Activated CD4-positive, alpha-beta T cell treated with anti-CD3 and anti-CD28 coated beads, Interleukin-2, amount 50 U/mL, for 4 hours (primary cell): ENCODE results near the gene MYCL.
"Not testable (repeated sequence)": the region's sequence is repeated elsewhere in the genome, so short reads cannot be mapped to it uniquely, and the experiment has no call there.

Experiments used
- DNase-seq, 2 experiments: peaks; one replicate each; pipeline ENCODE4 v3.0.0-alpha.2; 2020

Gene MYCL

DNA sequence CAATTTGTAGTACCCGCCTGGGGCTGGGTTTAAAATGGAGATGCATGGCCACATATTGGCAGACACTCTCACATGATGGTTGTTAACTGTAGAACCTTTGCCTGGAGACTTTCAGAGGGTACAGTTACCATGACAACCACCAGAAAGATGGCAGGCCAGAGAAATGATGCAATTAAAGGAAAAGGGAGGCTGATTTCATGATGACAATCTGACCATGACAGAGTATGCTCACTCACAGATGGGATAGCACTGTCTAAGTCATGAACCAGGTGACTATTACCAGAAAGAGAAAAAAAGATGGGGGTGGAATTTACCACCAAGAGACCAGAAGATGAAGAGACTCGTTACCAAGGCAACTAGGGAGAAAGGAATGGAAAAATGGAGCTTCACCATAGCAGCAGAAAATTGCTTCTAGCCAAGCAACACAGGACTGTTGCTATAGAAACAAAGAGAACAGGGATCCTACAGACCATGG, 14.9 kb downstream of the MYCL start:
- no peak for DNase-seq

DNA sequence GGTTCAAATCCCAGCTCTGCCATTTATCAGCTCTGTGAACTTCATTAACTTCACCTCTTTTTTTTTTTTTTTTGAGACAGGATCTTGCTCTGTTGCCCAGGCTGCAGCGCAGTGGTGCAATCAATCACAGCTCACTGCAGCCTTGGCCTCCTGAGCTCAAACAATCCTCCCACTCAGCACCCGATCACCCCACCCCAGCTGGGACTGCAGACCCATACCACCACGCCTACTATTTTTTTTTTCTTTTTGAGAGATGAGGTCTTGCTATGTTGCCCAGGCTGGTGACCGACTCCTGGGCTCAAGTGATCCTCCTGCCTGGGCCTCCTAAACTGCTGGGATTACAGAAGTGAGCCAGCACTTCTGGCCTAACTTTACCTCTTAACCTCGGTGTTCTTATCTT, 16.2 kb downstream of the MYCL start:
- DNase-seq = no peak

DNA sequence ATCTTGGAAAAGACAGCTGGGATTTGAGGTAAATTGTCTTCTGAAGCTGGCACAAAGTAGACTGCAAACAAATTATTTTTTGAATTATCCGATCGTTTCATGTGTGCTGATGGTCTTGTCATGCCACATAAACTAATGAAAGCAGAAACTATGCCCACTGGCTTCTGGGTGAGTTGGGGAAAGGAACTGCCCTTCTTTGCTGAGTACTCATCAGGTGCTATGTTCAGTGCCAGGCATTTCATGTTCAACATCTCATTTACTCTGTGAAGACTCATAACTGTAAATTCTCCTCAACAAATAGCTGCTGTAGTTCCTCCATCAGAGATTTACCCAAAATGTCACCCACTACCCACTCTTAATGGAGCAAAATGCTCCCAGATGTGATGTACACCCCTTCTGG, 19.6 kb downstream of the MYCL start:
- no peak for DNase-seq

DNA sequence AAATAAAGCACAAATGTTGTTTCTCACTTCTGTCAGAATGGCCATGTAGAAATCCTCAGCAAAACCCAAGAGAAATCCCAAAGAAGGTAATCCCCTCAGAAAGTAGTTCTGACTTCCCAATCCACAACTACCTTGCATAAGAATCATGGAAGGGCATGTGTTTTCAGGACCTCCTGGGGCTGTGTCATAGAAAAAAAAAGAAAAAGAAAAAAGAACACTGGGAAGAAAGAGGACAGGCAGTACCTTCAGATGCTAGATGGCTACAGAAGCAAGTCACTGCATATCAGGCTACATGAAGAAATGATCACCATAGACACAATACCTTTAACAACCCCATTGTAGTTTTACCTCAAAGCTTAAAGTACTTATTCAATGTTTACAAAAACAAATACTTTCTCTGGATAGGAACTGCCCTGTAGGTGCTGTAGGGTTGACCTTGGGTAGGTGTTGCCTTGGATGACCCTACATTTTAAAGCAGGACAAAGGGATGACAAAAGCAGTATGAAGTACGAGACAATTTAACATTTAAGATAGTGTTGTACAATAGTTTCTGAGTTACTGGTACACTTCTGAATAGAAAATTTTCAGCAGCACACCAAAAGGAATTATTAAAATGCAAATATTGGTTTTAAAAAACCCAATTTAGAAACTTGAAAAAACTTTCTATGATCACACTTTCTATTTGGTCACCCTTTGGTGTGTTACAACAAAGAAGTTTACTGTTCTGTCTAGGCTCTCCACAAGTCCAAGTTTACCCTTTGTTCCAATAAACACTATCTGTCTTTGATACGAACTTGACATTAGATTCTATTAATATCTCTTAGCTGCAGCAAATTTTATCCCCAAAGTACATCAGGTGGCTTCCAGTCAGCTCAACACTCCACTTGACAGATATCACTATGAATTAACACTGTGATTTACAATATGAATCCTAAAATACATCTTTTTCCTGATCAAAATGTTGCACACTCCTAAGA, 23.4 kb downstream of the MYCL start:
- no peak for DNase-seq

DNA sequence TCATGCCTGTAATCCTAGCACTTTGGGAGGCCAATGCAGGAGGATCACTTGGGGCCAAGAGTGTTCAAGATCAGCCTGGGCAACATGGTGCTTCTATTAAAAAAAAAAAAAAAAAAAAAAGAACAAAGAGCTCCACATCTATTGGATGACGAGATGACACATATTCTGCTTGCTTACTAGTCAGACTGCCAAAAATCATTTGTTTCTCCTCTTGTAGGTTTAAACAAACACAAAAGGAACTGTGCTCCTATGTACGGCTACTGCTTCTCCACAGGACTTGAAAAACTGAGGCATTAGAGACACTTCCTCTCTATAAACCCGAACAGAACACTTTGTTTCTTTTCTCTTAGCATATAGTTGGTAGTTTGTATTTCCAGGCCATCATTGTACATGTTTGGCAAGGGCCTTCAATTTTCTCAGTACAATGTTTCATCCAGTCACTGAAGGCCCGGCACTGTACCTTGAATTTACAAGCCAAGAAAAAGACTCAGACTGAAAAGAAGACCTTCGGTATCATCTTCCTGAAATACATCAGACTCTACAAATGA, 24.4 kb downstream of the MYCL start:
- DNase-seq = no peak

- DNase-seq = no peak
Observed at GRCh38 chr1:39876144-39876543, 25.6 kb downstream of the MYCL start.

DNA sequence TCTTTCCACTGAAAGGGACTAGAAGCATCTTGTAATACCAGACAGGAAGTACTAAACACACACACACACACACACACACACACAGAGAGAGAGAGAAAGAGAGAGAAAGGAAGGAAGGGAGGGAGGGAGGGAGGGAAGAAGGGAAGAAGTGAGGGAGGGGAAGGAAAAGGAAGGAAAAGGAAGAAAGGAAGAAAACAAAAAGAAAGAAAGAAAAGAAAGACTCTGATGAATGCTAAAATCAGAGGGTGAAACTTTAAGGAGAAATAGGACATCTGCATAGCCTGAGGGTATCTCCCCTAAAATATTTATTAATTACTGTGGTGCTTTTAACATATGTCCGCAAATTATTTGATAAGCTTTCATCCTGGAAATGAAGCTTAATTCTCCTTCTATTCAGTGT, 29.0 kb downstream of the MYCL start:
- DNase-seq = no peak

- no peak for DNase-seq
Observed at GRCh38 chr1:39871796-39872195, 29.9 kb downstream of the MYCL start.

DNA sequence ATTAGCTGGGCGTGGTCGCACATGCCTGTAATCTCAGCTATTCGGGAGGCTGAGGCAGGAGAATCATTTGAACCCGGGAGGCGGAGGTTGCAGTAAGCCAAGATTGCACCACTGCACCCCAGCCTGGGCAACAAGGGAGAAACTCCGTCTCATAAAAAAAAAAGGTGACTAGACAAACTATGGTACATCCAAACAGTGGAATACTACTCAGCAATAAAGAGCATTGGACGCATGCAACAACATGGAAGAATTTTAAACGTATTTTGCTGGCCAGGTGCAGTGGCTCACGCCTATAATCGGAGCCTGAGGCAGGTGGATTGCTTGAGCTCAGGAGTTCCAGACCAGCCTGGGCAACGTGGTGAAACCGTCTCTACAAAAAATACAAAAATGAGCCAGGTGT, 30.7 kb downstream of the MYCL start:
- not testable (repeated sequence) for DNase-seq

DNA sequence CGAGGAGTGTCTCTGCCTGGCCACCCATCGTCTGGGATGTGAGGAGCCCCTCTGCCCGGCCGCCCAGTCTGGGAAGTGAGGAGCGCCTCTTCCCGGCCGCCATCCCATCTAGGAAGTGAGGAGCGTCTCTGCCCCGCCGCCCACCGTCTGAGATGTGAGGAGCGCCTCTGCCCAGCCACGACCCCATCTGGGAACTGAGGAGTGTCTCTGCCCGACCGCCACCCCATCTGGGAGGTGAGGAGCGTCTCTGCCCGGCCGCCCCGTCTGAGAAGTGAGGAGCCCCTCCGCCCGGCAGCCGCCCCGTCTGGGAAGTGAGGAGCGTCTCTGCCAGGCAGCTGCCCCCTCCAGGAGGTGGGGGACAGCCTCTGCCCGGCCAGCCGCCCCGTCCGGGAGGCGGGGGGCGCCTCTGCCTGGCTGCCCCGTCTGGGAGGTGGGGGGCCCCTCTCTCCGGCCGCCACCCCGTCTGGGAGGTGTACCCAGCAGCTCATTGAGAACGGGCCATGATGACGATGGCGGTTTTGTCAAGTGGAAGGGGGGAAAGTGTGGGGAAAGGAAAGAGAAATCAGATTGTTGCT, 32.1 kb downstream of the MYCL start:
- DNase-seq = not testable (repeated sequence)

DNA sequence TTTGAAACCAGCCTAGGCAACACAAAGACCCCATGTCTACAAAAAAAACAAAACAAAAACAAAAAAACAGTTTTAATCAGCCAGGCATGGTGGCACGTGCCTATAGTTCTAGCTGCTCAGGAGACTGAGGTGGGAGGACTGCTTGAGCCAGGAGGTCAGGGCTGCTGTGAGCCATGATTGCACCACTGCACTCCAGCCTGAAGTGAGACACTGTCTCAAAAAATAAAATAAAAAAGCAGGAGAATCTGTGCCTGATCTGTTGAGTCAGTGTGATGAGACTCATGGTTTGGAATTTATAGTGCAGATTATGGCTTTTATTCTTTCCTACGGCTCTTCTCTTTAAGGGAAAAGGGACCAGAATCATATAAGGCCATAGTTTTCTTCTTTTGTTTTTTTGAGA, 35.0 kb downstream of the MYCL start:
- no peak for DNase-seq

DNA sequence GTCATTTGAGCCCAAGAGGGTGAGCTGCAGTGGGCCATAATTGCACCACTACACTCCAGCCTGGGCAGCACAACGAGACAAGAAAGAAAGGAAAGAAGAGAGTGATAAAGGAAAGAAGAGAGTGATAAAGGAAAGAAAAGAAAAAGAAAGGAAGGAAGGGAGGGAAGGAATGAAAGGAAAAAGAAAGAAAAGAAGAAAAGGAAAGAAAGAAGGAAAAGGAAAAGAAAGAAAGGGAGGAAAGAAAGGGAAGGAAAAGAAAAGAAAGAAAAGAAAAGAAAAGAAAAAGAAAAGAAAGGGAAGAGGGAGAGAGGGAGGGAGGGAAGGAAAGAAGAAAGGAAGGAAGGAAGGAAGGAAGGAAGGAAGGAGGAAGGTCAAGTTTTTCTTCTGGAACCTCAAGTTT, 36.0 kb downstream of the MYCL start:
- DNase-seq = no peak

GRCh38 chr1:39863177-39863576, 38.5 kb downstream of the MYCL start:
- DNase-seq = no peak

DNA sequence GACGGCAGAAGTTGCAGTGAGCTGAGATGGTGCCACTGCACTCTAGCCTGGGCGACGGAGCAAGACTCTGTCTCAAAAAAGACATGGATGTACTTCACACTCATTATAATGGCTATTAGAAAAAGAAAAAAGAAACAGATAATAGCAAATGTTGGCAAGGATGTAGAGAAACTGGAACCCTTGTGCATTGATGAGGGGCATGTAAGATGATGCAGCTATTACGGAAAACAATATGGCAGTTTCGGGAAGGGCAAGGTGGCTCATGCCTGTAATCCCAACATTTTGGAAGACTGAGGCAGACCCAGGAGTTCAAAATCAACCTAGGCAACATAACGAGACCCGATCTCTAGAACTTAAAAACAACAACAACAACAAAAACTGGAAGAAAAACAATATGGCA, 40.7 kb downstream of the MYCL start:
- no peak for DNase-seq

- no peak for DNase-seq
Observed at GRCh38 chr1:39859859-39860812, 41.6 kb downstream of the MYCL start.

DNA sequence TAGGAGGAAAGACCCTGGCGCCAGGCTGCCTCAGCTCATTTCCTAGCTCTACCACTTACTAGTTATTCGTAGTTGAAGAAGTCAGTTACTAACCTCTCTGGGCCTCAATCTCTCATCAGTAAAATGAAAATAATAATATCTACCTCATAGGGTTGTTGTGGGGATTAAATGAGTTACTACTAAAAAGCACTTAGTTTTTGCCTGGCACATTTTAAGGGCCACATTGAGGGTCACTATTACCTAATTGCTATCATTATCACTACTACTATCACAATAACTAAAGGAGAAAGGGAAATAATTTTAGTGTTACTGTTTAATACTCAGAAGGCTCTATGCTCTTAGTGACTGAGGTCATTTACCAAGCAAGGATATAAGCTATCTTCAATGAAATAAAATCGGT, 43.4 kb downstream of the MYCL start:
- no peak for DNase-seq

- no peak for DNase-seq
Observed at GRCh38 chr1:39857126-39857878, 44.4 kb downstream of the MYCL start.

DNA sequence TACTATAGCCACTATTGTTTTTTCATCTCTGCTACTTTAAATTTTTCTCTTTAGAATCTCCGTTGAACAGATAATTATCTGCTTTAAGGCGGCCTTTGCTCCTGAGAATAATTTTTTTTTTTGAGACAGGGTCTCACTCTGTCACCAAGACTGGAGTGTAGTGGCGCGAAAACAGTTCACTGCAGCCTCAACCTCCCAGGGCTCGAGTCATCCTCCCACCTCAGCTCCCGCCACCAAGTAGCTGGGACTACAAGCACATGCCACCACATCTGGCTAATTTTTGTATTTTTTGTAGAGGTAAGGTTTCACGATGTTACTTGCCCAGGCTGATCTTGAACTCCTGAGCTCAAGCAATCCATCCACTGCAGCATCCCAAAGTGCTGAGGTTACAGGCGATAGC, 47.0 kb downstream of the MYCL start:
- DNase-seq = no peak

DNA sequence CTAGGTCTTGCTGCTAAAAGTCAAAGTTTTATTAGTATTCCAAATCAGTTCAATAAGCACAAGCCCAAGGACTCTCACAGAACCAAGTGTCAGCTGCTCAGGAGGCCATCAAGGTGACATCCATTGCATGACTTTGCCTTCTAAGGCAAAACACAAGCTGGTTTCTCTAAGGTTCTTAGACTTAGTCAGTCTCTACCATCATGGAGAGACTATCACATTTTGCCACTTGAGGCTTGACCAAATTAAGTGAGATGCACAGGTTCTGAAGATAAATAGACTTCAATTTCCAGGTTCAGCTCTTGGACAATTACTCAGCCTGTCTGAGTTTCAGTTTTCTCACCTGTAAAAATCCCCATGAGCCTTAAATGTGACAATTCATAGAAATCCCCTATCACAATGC, 47.4 kb downstream of the MYCL start:
- DNase-seq = no peak

- no peak for DNase-seq
Observed at GRCh38 chr1:39852876-39853275, 48.8 kb downstream of the MYCL start.

DNA sequence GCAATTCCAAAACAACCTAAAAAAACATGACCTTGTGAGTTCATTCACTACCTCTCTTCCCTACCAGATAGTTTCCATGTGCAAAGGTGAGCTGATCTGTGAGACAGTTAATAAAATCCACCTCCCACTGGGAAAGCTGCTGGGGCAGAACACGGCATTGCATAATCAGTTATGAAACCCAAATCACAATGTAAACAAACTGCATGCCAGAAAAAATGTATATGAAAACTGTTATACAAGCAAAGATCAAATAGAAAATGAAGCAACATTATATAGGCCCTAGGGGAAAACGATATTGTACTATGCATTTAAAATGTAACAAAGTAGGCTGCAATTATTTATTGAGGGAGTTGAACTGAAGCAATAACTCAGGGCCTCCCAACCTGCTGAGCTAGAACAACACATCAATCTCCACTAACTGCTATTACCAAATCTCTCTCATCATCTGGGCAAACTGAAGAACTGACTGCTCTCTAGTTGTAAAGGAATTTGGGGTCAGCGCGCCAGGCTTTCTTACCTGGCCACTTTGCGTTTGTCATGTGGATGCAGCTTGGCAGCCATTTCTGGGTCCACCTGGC, 49.4 kb downstream of the MYCL start:
- DNase-seq = no peak
